Suprapubic skin (tissue), 3 donors: Measurements from ENCODE around the gene ZBTB40.

Experiments used
- POLR2A ChIP-seq, 2 donors: fragments of 450-650 bp; IDR thresholded peaks; one replicate each; pipeline ENCODE4 v1.6.1; 2017; ENCODE audit warnings: antibody characterized with exemption in 2 of 2, mild to moderate bottlenecking in 2 of 2, moderate library complexity in 2 of 2
- TF ChIP-seq, protein P1 (sequence below), 2 donors: fragments of 200-600 bp in 1 of 2; fragments of 450-650 bp in 1 of 2; sonication (generic) in 1 of 2; IDR thresholded peaks; one replicate each; pipeline ENCODE4 v1.5.1; 2016 to 2019; ENCODE audit warnings: antibody characterized with exemption in 2 of 2, mild to moderate bottlenecking in 1 of 2, moderate library complexity in 1 of 2

DNA sequence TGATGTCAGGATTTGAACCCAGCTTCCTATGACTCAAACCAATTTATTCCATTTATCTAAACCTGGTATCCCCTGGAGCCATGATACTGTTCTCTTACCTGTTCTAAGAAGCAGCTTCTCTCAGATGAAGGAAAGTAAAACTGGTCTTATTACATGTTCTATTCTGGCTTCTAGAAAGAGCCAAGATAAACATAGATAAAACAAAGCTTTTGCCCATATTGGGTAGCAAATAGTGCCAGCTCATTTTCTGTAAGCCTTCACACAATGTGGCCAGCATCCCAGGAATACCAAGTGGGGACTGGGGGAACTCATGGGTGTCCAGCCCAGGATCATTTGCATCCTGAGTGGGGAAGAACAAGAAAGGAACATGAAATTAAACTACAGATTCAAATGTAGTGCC lies 58.2 kb downstream of the ZBTB40 start:
- TF ChIP-seq POLR2A (IDR thresholded peaks at IDR 0.05), result no peak
- TF ChIP-seq, protein P1, sequence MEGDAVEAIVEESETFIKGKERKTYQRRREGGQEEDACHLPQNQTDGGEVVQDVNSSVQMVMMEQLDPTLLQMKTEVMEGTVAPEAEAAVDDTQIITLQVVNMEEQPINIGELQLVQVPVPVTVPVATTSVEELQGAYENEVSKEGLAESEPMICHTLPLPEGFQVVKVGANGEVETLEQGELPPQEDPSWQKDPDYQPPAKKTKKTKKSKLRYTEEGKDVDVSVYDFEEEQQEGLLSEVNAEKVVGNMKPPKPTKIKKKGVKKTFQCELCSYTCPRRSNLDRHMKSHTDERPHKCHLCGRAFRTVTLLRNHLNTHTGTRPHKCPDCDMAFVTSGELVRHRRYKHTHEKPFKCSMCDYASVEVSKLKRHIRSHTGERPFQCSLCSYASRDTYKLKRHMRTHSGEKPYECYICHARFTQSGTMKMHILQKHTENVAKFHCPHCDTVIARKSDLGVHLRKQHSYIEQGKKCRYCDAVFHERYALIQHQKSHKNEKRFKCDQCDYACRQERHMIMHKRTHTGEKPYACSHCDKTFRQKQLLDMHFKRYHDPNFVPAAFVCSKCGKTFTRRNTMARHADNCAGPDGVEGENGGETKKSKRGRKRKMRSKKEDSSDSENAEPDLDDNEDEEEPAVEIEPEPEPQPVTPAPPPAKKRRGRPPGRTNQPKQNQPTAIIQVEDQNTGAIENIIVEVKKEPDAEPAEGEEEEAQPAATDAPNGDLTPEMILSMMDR (IDR thresholded peaks at IDR 0.05), result no peak
